ENCODE results near the gene CNTNAP5.

The CNTNAP5 gene

GRCh38 chr2:124708661-124709060, 683.6 kb downstream of the CNTNAP5 start:
- Histone ChIP-seq H3K27ac (no peak overlapping the region), H3K36me3 (ENCODE audit: insufficient read depth, low read length) (no peaks in the 10 kb centered on the region), H3K4me3 (no peak overlapping the region), H3K9ac (ENCODE audit: insufficient read length) (no peak overlapping the region), H3K9me3 (ENCODE audit: low read depth, low read length) (no peaks in the 10 kb centered on the region)
- DNase-seq (ENCODE audit: low read depth, low spot score) = no peak
- TF ChIP-seq POLR2AphosphoS5 (IDR thresholded peaks at IDR 0.05; ENCODE audit: borderline replicate concordance, low read depth, low read length) (no peak), FOXP2 (optimal IDR thresholded peaks at IDR 0.05; ENCODE audit: control extremely low read depth, extremely low read length, insufficient read depth) (no peak), EZH2 (IDR thresholded peaks at IDR 0.05) (no peak)

- Histone ChIP-seq H3K9me3 (ENCODE audit: low read depth, low read length) (no peaks in the 10 kb centered on the region), H3K36me3 (ENCODE audit: insufficient read depth, low read length) (no peaks in the 10 kb centered on the region), H3K4me3 (no peak overlapping the region), H3K9ac (ENCODE audit: insufficient read length) (no peak overlapping the region), H3K27ac (no peak overlapping the region)
- TF ChIP-seq FOXP2 (optimal IDR thresholded peaks at IDR 0.05; ENCODE audit: control extremely low read depth, extremely low read length, insufficient read depth) = no peak
- no peak for TF ChIP-seq EZH2 (IDR thresholded peaks at IDR 0.05)
- TF ChIP-seq POLR2AphosphoS5 (IDR thresholded peaks at IDR 0.05; ENCODE audit: borderline replicate concordance, low read depth, low read length) = no peak
- DNase-seq (ENCODE audit: low read depth, low spot score) = no peak
Measured at GRCh38 chr2:124713969-124714368, 688.9 kb downstream of the CNTNAP5 start.

DNA sequence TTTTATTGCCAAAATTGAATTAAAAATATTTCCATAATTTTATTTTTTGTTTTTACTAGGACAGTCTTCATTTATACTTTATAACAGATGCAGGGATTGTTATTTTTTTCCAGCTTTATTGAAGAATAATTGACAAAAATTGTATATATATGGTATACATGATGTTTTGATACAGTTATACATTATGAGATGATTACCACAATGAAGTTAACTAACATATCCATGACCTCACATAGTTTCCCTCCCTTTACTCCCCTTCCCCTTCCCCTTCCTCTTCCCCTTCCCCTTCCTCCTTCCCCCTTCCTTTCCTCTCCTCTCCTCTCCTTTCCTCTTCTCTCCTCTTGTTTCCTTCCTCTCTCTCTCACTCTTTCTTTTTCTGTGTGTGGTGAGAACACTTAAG, 700.1 kb downstream of the CNTNAP5 start:
- TF ChIP-seq FOXP2 (optimal IDR thresholded peaks at IDR 0.05; ENCODE audit: control extremely low read depth, extremely low read length, insufficient read depth) (no peak), EZH2 (IDR thresholded peaks at IDR 0.05) (no peak), POLR2AphosphoS5 (IDR thresholded peaks at IDR 0.05; ENCODE audit: borderline replicate concordance, low read depth, low read length) (no peak)
- Histone ChIP-seq H3K27ac (no peak overlapping the region), H3K36me3 (ENCODE audit: insufficient read depth, low read length) (no peaks in the 10 kb centered on the region), H3K9me3 (ENCODE audit: low read depth, low read length) (no peaks in the 10 kb centered on the region), H3K4me3 (no peak overlapping the region), H3K9ac (ENCODE audit: insufficient read length) (no peak overlapping the region)
- DNase-seq (ENCODE audit: low read depth, low spot score) = no peak

GRCh38 chr2:124740636-124741035, 715.5 kb downstream of the CNTNAP5 start:
- no peak for TF ChIP-seq FOXP2 (optimal IDR thresholded peaks at IDR 0.05; ENCODE audit: control extremely low read depth, extremely low read length, insufficient read depth)
- no peak for TF ChIP-seq EZH2 (IDR thresholded peaks at IDR 0.05)
- no peak for TF ChIP-seq POLR2AphosphoS5 (IDR thresholded peaks at IDR 0.05; ENCODE audit: borderline replicate concordance, low read depth, low read length)
- no peak for DNase-seq (ENCODE audit: low read depth, low spot score)
- Histone ChIP-seq H3K4me3 (no peak overlapping the region), H3K9ac (ENCODE audit: insufficient read length) (no peak overlapping the region), H3K27ac (no peak overlapping the region), H3K36me3 (ENCODE audit: insufficient read depth, low read length) (no peaks in the 10 kb centered on the region), H3K9me3 (ENCODE audit: low read depth, low read length) (no peaks in the 10 kb centered on the region)

GRCh38 chr2:124753842-124754241, 728.8 kb downstream of the CNTNAP5 start:
- no peak for DNase-seq (ENCODE audit: low read depth, low spot score)
- Histone ChIP-seq H3K9me3 (ENCODE audit: low read depth, low read length) (no peaks in the 10 kb centered on the region), H3K9ac (ENCODE audit: insufficient read length) (no peak overlapping the region), H3K27ac (no peak overlapping the region), H3K4me3 (no peak overlapping the region), H3K36me3 (ENCODE audit: insufficient read depth, low read length) (no peaks in the 10 kb centered on the region)
- TF ChIP-seq EZH2 (IDR thresholded peaks at IDR 0.05) (no peak), POLR2AphosphoS5 (IDR thresholded peaks at IDR 0.05; ENCODE audit: borderline replicate concordance, low read depth, low read length) (no peak), FOXP2 (optimal IDR thresholded peaks at IDR 0.05; ENCODE audit: control extremely low read depth, extremely low read length, insufficient read depth) (no peak)

DNA sequence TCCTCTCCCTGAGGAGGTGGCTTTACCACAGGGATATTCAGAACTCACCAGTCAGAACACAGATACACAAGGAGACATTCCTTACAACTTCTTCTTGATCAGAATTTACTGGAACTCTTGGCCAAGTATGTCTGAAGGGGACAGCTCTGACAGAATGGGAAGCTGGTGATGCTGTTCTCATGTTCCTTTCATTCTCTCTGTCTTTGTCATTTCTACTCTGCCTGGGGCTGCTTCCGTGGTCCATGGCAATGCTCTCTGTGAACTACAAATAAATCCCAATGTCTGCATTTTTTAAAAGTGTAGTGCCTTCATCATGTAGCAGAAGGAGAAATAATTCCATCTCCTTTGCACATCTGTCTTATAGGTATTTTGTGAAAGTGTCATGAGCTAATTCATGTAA, 730.3 kb downstream of the CNTNAP5 start:
- no peak for DNase-seq (ENCODE audit: low read depth, low spot score)
- TF ChIP-seq FOXP2 (optimal IDR thresholded peaks at IDR 0.05; ENCODE audit: control extremely low read depth, extremely low read length, insufficient read depth) (no peak), EZH2 (IDR thresholded peaks at IDR 0.05) (no peak), POLR2AphosphoS5 (IDR thresholded peaks at IDR 0.05; ENCODE audit: borderline replicate concordance, low read depth, low read length) (no peak)
- Histone ChIP-seq H3K4me3 (no peak overlapping the region), H3K27ac (no peak overlapping the region), H3K9ac (ENCODE audit: insufficient read length) (no peak overlapping the region), H3K36me3 (ENCODE audit: insufficient read depth, low read length) (no peaks in the 10 kb centered on the region), H3K9me3 (ENCODE audit: low read depth, low read length) (no peaks in the 10 kb centered on the region)

DNA sequence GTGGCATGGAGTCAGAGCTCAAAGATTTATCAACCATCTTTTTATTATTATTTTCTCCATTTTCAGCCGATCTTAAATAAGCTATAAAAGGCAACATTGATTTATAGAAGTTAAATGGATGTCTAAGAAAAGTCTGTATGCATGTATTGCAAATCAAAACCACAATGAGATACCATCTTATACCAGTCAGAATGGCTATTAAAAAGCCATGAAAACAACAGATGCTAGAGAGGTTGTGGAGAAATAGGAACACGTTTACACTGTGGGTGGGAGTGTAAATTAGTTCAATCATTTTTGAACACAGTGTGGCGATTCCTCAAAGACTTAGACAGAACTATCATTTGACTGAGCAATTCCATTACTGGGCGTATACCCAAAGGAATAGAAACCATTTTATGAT, 731.0 kb downstream of the CNTNAP5 start:
- DNase-seq (ENCODE audit: low read depth, low spot score) = no peak
- no peak for TF ChIP-seq FOXP2 (optimal IDR thresholded peaks at IDR 0.05; ENCODE audit: control extremely low read depth, extremely low read length, insufficient read depth)
- TF ChIP-seq EZH2 (IDR thresholded peaks at IDR 0.05) = no peak
- TF ChIP-seq POLR2AphosphoS5 (IDR thresholded peaks at IDR 0.05; ENCODE audit: borderline replicate concordance, low read depth, low read length) = no peak
- H3K9ac ChIP-seq (ENCODE audit: insufficient read length) = no peak overlapping the region
- no peak overlapping the region for H3K27ac ChIP-seq
- H3K9me3 ChIP-seq (ENCODE audit: low read depth, low read length) = no peaks in the 10 kb centered on the region
- no peaks in the 10 kb centered on the region for H3K36me3 ChIP-seq (ENCODE audit: insufficient read depth, low read length)
- no peak overlapping the region for H3K4me3 ChIP-seq

DNA sequence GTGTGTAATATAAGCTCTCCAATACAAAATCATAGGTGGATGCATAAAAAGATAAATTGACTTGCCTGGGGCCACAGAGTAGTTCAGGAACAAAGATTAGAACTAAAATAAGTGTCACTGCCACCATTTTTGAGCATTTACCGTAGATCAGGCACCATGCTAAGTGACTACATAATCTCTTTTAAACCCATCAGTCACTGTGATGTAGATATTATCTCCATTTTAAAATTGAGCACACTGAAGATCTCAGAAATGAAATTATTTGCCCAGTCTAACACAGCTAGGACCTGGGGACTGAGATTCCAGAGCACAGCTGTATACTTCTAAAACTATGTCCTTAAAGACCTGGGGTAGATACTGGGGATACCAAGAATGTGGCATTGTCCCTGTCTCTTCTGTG, 737.3 kb downstream of the CNTNAP5 start:
- no peak for DNase-seq (ENCODE audit: low read depth, low spot score)
- H3K36me3 ChIP-seq (ENCODE audit: insufficient read depth, low read length) = no peaks in the 10 kb centered on the region
- no peak overlapping the region for H3K4me3 ChIP-seq
- TF ChIP-seq EZH2 (IDR thresholded peaks at IDR 0.05) (no peak), FOXP2 (optimal IDR thresholded peaks at IDR 0.05; ENCODE audit: control extremely low read depth, extremely low read length, insufficient read depth) (no peak), POLR2AphosphoS5 (IDR thresholded peaks at IDR 0.05; ENCODE audit: borderline replicate concordance, low read depth, low read length) (no peak)
- H3K27ac ChIP-seq = no peak overlapping the region
- H3K9ac ChIP-seq (ENCODE audit: insufficient read length) = no peak overlapping the region
- H3K9me3 ChIP-seq (ENCODE audit: low read depth, low read length) = no peaks in the 10 kb centered on the region

DNA sequence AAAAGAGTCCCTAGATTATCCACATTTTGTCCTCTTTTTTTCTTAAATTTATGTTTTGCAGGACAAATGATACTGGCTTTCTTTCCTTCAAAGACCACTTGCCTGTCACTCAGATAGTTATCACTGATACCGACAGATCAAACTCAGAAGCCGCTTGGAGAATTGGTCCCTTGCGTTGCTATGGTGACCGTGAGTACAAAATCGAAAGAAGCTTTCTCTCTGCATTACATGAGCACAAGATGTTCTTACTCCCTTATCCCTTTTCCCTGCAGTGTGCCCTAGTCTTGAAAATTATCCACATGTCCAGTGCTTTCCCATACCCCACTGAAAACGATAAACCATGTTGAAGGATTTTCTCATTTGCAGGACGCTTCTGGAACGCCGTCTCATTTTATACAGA, 738.5 kb downstream of the CNTNAP5 start:
- Histone ChIP-seq H3K9ac (ENCODE audit: insufficient read length) (no peak overlapping the region), H3K27ac (no peak overlapping the region), H3K4me3 (no peak overlapping the region), H3K9me3 (ENCODE audit: low read depth, low read length) (no peaks in the 10 kb centered on the region), H3K36me3 (ENCODE audit: insufficient read depth, low read length) (no peaks in the 10 kb centered on the region)
- no peak for DNase-seq (ENCODE audit: low read depth, low spot score)
- no peak for TF ChIP-seq POLR2AphosphoS5 (IDR thresholded peaks at IDR 0.05; ENCODE audit: borderline replicate concordance, low read depth, low read length)
- no peak for TF ChIP-seq FOXP2 (optimal IDR thresholded peaks at IDR 0.05; ENCODE audit: control extremely low read depth, extremely low read length, insufficient read depth)
- TF ChIP-seq EZH2 (IDR thresholded peaks at IDR 0.05) = no peak
